ENCODE results near the gene PWWP2A.
"Not testable (repeated sequence)": the region's sequence is repeated elsewhere in the genome, so short reads cannot be mapped to it uniquely, and the experiment has no call there.

PWWP2A gene

GRCh38 chr5:160119142-160119904 is at the start of gene PWWP2A:
TSS of gene PWWP2A (minus strand) at chr5:160119450. CDS start at chr5:160119388, 62 bp downstream.
- peak; percentile 97 for DNase-seq

GRCh38 chr5:160167624-160168165 is 48.4 kb upstream of the PWWP2A start:
- DNase-seq: no peak

GRCh38 chr5:160166973-160167623 is 47.8 kb upstream of the PWWP2A start:
- DNase-seq: no peak

- no peak for DNase-seq
Measured at GRCh38 chr5:160166069-160166972, 47.1 kb upstream of the PWWP2A start.

- DNase-seq: no peak
Measured at GRCh38 chr5:160165137-160166068, 46.2 kb upstream of the PWWP2A start.

GRCh38 chr5:160162910-160163309 is 43.7 kb upstream of the PWWP2A start:
- DNase-seq: no peak

- no peak for DNase-seq
Measured at GRCh38 chr5:160161626-160162025, 42.4 kb upstream of the PWWP2A start.

- not testable (repeated sequence) for DNase-seq
Measured at GRCh38 chr5:160160875-160161274, 41.6 kb upstream of the PWWP2A start.

GRCh38 chr5:160159991-160160792 is 40.9 kb upstream of the PWWP2A start:
- no peak for DNase-seq

- no peak for DNase-seq
Measured at GRCh38 chr5:160158087-160158486, 38.8 kb upstream of the PWWP2A start.

GRCh38 chr5:160155017-160155750 is 35.9 kb upstream of the PWWP2A start:
- DNase-seq: no peak

- no peak for DNase-seq
Measured at GRCh38 chr5:160152901-160153300, 33.7 kb upstream of the PWWP2A start.

- no peak for DNase-seq
Measured at GRCh38 chr5:160152287-160152686, 33.0 kb upstream of the PWWP2A start.

- DNase-seq: no peak
Measured at GRCh38 chr5:160151017-160151416, 31.8 kb upstream of the PWWP2A start.

GRCh38 chr5:160150381-160150780 is 31.1 kb upstream of the PWWP2A start:
- DNase-seq: no peak

- DNase-seq: not testable (repeated sequence)
Measured at GRCh38 chr5:160144436-160144835, 25.2 kb upstream of the PWWP2A start.

- DNase-seq: no peak
Measured at GRCh38 chr5:160134332-160134731, 15.1 kb upstream of the PWWP2A start.

GRCh38 chr5:160133918-160134304 is 14.7 kb upstream of the PWWP2A start:
- no peak for DNase-seq

- no peak for DNase-seq
Measured at GRCh38 chr5:160133071-160133917, 14.0 kb upstream of the PWWP2A start.

All from activated naive CD4-positive, alpha-beta T cell treated with Interleukin-2 at 50 U/mL for 16 hours (primary cell).